Measurements from ENCODE around the gene ETS2.

The ETS2 gene

GRCh38 chr21:38777531-38777930 lies 28.2 kb upstream of the ETS2 start:
- DNase-seq (ENCODE audit: low read depth, low spot score): no peak

DNA sequence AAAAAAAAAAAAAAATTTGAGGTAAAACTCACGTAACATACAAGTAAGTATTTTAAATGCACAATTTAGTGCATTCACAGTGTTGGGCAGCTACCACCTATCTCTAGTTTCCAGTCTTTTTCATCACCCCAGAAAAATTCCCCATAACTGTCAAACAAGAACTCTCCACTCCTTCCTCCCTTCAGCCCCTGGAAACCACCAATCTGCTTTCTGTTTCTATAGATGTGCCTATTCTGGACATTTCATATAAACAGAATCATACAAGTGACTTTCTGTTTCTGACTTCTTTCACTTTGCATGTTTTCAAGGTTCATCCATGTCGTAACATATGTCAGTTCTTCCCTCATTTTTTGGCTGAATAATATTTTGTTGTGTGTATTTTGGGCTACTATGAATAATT lies 24.9 kb upstream of the ETS2 start:
- no peak for DNase-seq (ENCODE audit: low read depth, low spot score)

DNA sequence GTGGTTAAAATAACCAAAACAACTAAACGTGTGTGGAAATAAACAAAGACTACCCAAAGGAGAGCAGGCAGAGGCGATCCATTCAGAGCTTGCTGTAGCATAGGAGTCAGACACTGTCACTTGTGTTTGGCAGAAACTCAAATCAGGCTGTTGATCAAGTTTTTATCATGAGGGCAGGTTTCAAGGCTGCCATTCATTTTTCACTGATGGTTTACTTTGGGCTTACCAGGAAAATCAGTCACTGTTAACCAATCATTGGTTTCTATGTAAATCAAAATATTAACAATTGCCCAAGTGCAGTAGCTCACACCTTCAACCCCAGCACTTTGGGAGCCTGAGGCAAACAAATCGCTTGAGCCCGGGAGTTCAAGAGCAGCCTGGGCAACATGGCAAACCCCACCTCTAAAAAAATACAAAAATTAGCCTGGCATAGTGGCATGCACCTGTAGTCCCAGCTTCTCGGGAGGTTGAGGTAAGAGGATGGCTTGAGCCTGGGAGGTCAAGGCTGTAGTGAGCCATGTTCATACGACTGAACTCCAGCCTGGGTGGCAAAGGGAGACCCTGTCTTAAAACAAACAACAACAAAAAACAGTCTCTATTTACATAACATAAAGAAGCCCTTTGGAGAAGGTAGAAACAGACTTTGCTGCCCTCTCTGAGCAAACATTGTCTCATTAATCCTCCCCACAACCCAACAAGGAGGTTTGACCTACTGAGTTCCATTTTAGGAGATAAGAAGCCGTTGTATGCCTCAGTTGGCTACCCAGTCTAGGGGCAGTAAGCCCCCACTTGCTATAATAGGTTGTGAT lies 21.1 kb upstream of the ETS2 start:
- no peak for DNase-seq (ENCODE audit: low read depth, low spot score)

DNA sequence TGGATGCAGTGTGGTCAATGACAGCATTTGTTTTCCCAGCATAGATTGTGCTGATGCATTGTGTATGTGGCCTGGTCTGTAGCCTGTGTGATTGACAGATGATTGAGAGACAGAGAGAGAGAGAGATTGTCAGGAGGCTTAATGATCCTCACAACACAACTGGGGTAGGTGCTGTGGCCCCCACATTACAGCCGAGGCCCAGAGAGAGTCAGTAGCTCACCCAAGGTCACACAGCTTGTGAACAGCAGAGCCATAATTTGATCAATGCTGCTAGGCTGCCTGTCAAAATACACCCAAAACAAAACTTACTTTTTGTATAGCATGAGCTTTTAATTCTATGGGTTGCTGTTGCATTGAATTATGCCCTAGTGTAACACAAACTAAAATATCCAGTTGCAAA lies 20.2 kb upstream of the ETS2 start:
- no peak for DNase-seq (ENCODE audit: low read depth, low spot score)

DNA sequence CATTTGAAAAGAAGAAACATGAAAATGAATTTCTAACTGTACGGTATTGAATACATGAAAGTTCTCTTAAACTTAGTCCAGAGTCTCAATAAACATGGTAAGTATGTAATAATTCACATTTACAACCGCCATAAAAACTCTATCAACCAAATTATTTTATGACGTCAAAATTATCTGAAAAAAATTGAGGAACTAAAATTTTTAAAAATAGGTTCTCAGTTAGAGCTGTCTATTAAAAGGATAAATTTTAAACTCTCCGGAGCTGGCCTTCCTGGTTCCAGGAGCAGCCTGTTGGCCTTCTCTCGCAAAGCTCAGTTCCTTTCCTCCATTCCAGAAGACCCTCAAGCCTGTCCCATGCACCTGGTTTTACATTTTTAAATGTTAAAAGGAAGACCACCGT lies 18.7 kb upstream of the ETS2 start:
- no peak for DNase-seq (ENCODE audit: low read depth, low spot score)

- no peak for DNase-seq (ENCODE audit: low read depth, low spot score)
These were observed 18.1 kb upstream of the ETS2 start for GRCh38 chr21:38787461-38788274.

DNA sequence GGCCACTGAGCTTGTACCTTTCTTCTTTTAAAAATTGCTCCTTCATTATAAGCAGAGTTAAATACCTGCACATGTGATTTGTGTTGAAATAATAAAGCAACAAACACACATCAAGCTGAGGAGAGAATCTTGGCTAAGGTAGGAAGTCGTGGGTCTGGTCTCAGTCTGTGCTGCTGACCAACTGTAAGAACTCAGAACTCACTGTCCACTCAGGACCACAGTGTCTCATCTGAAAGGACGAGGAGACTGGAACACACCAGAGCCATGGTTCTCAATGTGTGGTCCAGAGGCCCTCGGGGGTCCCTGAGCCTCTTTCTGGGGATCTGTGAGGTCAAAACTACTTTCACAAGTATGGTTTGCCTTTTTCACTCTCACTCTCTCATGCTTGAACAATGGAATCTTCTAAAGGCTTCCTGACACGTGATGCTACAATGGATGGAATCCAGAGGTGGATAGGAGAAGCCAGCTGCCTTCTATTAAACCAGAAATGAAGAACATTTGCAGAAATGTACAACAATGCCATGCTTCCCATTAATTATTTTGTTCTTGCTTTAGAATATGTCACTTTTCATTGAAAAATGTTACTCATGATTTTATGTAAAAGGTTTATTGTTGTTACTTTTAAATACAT lies 17.3 kb upstream of the ETS2 start:
- no peak for DNase-seq (ENCODE audit: low read depth, low spot score)

DNA sequence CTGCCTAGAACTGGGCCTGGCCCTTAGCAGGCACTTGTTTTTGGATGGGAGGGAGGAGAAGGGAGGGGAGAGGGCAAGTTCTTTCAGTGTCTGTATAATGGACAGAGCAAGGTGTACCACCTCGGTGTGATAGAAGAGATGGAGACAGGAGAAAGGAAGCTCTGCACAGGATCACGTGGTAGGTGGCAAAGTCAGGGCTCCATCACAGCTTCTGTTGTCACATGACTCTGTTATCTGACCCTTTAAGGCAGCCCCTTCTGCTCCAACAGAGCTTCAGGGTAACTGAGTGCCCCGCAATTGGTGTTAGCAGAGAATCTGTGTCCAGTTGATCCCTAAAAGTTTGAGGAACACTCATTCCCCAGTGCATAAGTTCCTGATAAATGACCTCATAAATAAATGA lies 16.5 kb upstream of the ETS2 start:
- DNase-seq (ENCODE audit: low read depth, low spot score): no peak

- DNase-seq (ENCODE audit: low read depth, low spot score): no peak
These were observed 15.7 kb upstream of the ETS2 start for GRCh38 chr21:38790059-38790458.

DNA sequence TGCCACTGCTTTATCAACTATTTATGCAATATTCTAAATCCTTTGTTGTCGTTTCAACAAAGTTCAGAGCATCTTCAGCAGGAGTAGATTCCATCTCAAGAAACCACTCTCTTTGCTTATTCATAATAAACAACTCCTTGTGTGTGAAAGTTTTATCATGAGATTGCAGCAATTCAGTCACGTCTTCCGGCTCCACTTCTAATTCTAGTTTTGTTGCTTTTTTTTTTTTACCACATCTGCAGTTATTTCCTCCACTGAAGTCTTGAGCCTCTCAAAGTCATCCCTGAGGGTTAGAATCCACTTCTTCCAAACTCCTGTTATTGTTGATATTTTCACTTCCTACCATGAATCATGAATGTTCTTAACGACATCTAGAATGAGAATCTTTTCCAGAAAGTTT lies 14.8 kb upstream of the ETS2 start:
- no peak for DNase-seq (ENCODE audit: low read depth, low spot score)

- DNase-seq (ENCODE audit: low read depth, low spot score): no peak
These were observed 12.9 kb upstream of the ETS2 start for GRCh38 chr21:38792676-38793459.

GRCh38 chr21:38793926-38794713 lies 11.6 kb upstream of the ETS2 start:
- no peak for DNase-seq (ENCODE audit: low read depth, low spot score)

DNA sequence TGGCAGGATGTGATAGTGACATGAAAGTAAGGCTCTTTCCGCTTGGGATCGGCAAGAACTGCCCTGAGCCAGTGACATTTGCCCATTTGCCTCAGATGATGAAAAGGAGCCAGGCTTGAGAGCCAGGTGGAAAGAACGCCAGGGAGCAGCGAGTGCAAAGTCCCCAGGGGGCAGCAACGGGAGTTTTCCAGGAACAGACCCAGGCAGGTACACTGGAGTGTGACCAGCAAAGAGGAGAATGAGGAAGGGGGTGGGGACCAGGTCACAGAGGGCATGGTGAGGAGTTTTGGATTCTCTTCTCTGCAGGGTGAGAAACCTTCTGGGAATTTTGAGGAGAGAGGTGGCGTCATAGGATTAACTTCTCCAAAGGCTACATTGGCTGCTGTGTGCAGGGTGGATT lies 10.8 kb upstream of the ETS2 start:
- no peak for DNase-seq (ENCODE audit: low read depth, low spot score)

DNA sequence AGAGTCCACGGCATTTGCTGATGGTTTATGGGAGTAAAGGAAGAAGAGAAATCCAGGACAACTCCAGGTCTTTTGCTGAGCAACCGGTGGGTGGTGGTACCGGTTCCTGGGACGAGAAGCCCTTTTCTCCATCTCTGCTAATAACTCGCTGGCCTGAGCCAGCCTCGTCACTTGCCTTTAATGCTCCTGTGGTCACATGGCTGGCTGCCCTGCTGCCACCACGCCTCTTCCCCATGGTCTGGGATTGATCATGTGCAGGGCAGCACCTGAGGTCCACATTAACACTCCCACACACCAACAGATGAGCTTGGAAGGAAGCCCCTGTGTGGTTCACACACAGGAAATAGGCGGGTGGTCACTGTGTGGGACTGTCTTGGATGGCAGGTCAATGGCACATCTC lies 10.3 kb upstream of the ETS2 start:
- no peak for DNase-seq (ENCODE audit: low read depth, low spot score)

DNA sequence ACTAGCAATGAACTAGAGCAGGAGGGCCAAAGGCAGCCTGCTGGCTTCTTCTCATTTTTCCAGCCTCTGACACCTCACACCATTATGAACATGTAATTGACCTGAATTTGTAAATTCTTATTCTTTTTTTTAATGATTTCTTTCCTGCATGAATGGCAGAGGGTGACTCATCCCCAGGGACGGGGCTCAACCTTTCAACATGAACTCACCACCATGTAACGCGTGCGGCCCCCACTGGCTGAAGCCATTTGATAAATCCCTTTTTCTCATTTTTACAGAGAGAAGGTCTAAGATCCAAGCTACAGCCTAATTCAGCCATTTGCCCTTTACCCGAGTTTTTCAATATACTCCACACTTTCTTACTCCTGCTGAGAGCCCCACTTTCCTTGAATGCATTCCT lies 9.3 kb upstream of the ETS2 start:
- no peak for DNase-seq (ENCODE audit: low read depth, low spot score)

GRCh38 chr21:38797470-38797869 lies 8.3 kb upstream of the ETS2 start:
- no peak for DNase-seq (ENCODE audit: low read depth, low spot score)

GRCh38 chr21:38798081-38798480 lies 7.6 kb upstream of the ETS2 start:
- no peak for DNase-seq (ENCODE audit: low read depth, low spot score)

- no peak for DNase-seq (ENCODE audit: low read depth, low spot score)
These were observed 7.2 kb upstream of the ETS2 start for GRCh38 chr21:38798481-38798882.

DNA sequence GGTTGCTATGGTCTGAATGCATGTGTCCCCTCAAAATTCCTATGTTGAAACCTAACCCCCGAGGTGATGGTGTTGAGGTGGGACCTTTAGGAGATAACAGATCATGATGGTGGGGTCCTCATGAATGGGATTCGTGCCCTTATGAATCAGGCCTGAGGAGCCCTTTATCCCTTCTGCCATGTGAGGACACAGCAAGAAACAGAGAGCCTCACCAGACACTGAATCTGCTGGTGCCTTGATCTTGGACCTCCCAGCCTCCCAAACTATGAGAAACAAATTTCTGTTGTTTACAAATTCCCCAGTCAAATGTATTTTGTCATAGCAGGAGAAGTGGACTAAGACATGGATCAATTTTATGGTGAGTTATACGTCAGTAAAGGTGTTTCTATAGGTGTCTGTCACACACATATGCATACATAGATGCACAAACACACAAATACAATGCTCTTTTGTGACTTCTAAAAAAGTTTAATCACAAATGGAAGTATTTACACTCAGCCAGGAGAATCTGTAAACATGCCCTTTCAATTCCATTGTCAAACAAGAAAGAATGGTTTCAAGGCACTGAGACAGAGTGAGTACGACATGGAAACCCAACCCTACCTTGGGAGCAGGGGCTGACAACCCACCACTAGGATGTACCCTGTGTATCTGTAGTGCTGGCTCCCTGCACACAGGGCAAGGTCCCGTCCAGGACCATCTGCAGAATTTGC lies 5.5 kb upstream of the ETS2 start:
- DNase-seq (ENCODE audit: low read depth, low spot score): no peak
